Right atrium auricular region (tissue), 2 donors: ENCODE data around the gene TNRC6C. TPM values are rescaled to one million over a fixed set of nuclear protein-coding genes. Genes with fewer than 3 reads are reported as not detected.

Source experiments
- DNase-seq: peaks from one replicate; pipeline ENCODE4 v3.0.0-alpha.2; 2019; ENCODE audit warnings: low spot score
- H3K27ac ChIP-seq, 2 donors: fragments of 200-600 bp; sonication (generic); 1 replicate in 1 of 2; 2 replicates in 1 of 2; pipeline ENCODE4 v1.5.1; 2016 to 2019
- H3K27me3 ChIP-seq, 2 donors: fragments of 200-600 bp; sonication (generic); one replicate each; pipeline versions ENCODE4 v1.5.1 to v1.6.0; 2017 to 2019
- H3K36me3 ChIP-seq: fragments of 200-600 bp; sonication (generic); one replicate; pipeline ENCODE4 v1.5.1; 2016
- H3K4me1 ChIP-seq, 2 donors: fragments of 200-600 bp; sonication (generic); one replicate each; pipeline versions ENCODE4 v1.5.1 to v1.6.0; 2017 to 2019
- H3K4me3 ChIP-seq, 2 donors: fragments of 200-600 bp; sonication (generic); 1 replicate in 1 of 2; 2 replicates in 1 of 2; pipeline ENCODE4 v1.5.1; 2017 to 2019; ENCODE audit warnings: mild to moderate bottlenecking in 1 of 2, moderate library complexity in 1 of 2
- H3K9me3 ChIP-seq, 2 donors: fragments of 200-600 bp; sonication (generic); one replicate each; pipeline ENCODE4 v1.5.1; 2019
- total RNA-seq, 2 donors: library from RNA; depleted of rRNA; stranded (reverse); fragments of >200 nt; gene quantifications; one replicate each; pipeline ENCODE4 v1.1.0, GENCODE V29; 2016
- TF ChIP-seq, protein P1 (sequence below), 2 donors: fragments of 200-600 bp; sonication (generic); IDR thresholded peaks; one replicate each; pipeline ENCODE4 v1.5.1; 2019; ENCODE audit warnings: antibody characterized with exemption in 2 of 2

Gene TNRC6C
- total RNA-seq, 2 donors from 2014 or later: 8.7 to 13.0 TPM

GRCh38 chr17:78122931-78123249 lies 164.4 kb downstream of the TNRC6C start:
- Histone ChIP-seq H3K9me3 (no peaks in the 10 kb centered on the region), H3K27me3 (no peaks in the 10 kb centered on the region), H3K4me1 (peaks cover 0 to 38% of the 10 kb centered on the region in 2 donors), H3K36me3 (peaks cover 21% of the 10 kb centered on the region), H3K27ac (no peak overlapping the region), H3K4me3 (no peak overlapping the region)
- DNase-seq: no peak
- TF ChIP-seq, protein P1, sequence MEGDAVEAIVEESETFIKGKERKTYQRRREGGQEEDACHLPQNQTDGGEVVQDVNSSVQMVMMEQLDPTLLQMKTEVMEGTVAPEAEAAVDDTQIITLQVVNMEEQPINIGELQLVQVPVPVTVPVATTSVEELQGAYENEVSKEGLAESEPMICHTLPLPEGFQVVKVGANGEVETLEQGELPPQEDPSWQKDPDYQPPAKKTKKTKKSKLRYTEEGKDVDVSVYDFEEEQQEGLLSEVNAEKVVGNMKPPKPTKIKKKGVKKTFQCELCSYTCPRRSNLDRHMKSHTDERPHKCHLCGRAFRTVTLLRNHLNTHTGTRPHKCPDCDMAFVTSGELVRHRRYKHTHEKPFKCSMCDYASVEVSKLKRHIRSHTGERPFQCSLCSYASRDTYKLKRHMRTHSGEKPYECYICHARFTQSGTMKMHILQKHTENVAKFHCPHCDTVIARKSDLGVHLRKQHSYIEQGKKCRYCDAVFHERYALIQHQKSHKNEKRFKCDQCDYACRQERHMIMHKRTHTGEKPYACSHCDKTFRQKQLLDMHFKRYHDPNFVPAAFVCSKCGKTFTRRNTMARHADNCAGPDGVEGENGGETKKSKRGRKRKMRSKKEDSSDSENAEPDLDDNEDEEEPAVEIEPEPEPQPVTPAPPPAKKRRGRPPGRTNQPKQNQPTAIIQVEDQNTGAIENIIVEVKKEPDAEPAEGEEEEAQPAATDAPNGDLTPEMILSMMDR (IDR thresholded peaks at IDR 0.05): no peak

GRCh38 chr17:78123258-78123929 lies 164.9 kb downstream of the TNRC6C start:
- DNase-seq: no peak
- H3K27me3 ChIP-seq: no peaks in the 10 kb centered on the region
- H3K27ac ChIP-seq: no peak overlapping the region
- TF ChIP-seq, protein P1 (IDR thresholded peaks at IDR 0.05): no peak
- H3K4me1 ChIP-seq: peaks cover 1 to 43% of the 10 kb centered on the region in 2 donors
- H3K4me3 ChIP-seq: no peak overlapping the region
- peaks cover 21% of the 10 kb centered on the region for H3K36me3 ChIP-seq
- H3K9me3 ChIP-seq: no peaks in the 10 kb centered on the region

DNA sequence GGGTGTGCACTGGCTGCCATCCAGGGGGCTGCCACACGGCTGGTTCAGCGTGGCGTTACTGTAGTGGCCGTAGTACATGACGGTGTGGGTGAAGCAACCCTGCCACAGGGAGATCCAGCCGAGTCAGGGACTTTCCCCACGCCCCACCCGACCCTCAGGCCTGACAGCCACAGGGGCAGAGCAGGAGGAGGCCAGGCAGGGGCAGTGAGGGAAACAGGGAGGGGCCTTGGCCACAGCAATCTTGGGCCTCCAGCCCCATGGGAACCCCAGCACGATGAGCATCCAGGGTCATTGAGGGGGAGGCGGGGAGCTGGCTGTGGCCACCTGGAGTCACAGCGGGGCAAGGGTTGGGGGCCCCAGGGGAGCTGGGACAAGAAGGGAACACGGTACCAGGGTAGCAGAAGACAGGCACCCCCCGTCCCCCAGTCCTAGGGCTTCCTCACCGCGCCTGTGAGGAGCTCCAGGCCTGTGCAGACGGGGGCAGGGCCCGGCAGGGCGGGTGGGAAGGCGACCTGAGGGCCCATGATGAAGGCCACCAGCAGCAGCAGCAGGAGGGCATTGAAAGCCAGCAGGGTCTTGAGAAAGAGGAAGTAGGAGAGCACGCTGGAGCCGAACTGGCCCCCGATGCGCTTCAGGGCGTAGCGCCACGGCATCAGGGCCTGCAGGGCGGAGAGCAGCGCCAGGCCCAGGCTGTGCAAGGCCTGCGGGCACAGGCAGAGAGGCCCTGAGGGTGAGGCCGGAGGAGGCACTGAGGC lies 165.8 kb downstream of the TNRC6C start:
- Histone ChIP-seq H3K36me3 (peaks cover 21% of the 10 kb centered on the region), H3K27ac (peak overlapping the region in 1 of 2 donors; percentile 83), H3K9me3 (no peaks in the 10 kb centered on the region), H3K4me3 (no peak overlapping the region), H3K27me3 (no peaks in the 10 kb centered on the region), H3K4me1 (peaks cover 2 to 51% of the 10 kb centered on the region in 2 donors)
- TF ChIP-seq, protein P1 (IDR thresholded peaks at IDR 0.05): no peak
- DNase-seq: no peak

DNA sequence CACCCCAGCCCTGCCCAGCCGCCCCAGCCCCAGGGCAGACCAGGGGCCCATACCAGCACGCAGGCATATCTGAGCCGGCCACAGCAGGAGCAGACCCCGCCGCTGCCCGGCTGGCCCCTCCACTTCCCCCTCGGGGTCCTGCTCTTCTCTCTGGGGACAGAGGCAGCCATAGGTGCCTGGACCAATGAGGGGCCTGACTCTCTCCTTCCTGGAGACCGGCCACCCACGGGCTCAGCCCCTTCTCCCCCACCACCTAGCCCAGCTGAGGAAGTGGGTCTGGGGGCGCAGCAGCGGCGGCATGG lies 166.3 kb downstream of the TNRC6C start:
- H3K9me3 ChIP-seq: no peaks in the 10 kb centered on the region
- H3K27ac ChIP-seq: peak overlapping the region in 1 of 2 donors; percentile 83
- TF ChIP-seq, protein P1 (IDR thresholded peaks at IDR 0.05): no peak
- H3K27me3 ChIP-seq: no peaks in the 10 kb centered on the region
- peaks cover 21% of the 10 kb centered on the region for H3K36me3 ChIP-seq
- DNase-seq: no peak
- no peak overlapping the region for H3K4me3 ChIP-seq
- peaks cover 2 to 57% of the 10 kb centered on the region in 2 donors for H3K4me1 ChIP-seq

GRCh38 chr17:78125138-78125913 lies 166.8 kb downstream of the TNRC6C start:
- no peak for DNase-seq
- H3K9me3 ChIP-seq: no peaks in the 10 kb centered on the region
- TF ChIP-seq, protein P1 (IDR thresholded peaks at IDR 0.05): no peak
- H3K4me3 ChIP-seq: no peak overlapping the region
- H3K36me3 ChIP-seq: peaks cover 21% of the 10 kb centered on the region
- peak overlapping the region; percentile 11 to 83 for H3K27ac ChIP-seq
- no peaks in the 10 kb centered on the region for H3K27me3 ChIP-seq
- H3K4me1 ChIP-seq: peaks cover 2 to 62% of the 10 kb centered on the region in 2 donors
